ENCODE measurements around the gene RCN1.

Gene RCN1

GRCh38 chr11:32069361-32070058, 21.4 kb upstream of the RCN1 start:
- H3K9me3 Mint-ChIP-seq: no peaks in the 10 kb centered on the region
- peaks cover 22% of the 10 kb centered on the region for H3K27me3 Mint-ChIP-seq
- no peak overlapping the region for H3K4me3 Mint-ChIP-seq
- no peaks in the 10 kb centered on the region for H3K36me3 Mint-ChIP-seq
- no peaks in the 10 kb centered on the region for H3K4me1 Mint-ChIP-seq
- H3K27ac Mint-ChIP-seq: no peak overlapping the region

- H3K27me3 Mint-ChIP-seq: peaks cover 22% of the 10 kb centered on the region
- H3K4me1 Mint-ChIP-seq: no peaks in the 10 kb centered on the region
- H3K27ac Mint-ChIP-seq: no peak overlapping the region
- H3K4me3 Mint-ChIP-seq: no peak overlapping the region
- no peaks in the 10 kb centered on the region for H3K36me3 Mint-ChIP-seq
- H3K9me3 Mint-ChIP-seq: no peaks in the 10 kb centered on the region
Measured at GRCh38 chr11:32070692-32071091, 20.2 kb upstream of the RCN1 start.

- Mint-ChIP-seq H3K4me1 (no peaks in the 10 kb centered on the region), H3K27me3 (peaks cover 22% of the 10 kb centered on the region), H3K9me3 (no peaks in the 10 kb centered on the region), H3K27ac (no peak overlapping the region), H3K4me3 (no peak overlapping the region), H3K36me3 (no peaks in the 10 kb centered on the region)
Measured at GRCh38 chr11:32071811-32072210, 19.1 kb upstream of the RCN1 start.

GRCh38 chr11:32072872-32073643, 17.8 kb upstream of the RCN1 start:
- Mint-ChIP-seq H3K27ac (no peak overlapping the region), H3K9me3 (no peaks in the 10 kb centered on the region), H3K27me3 (peaks cover 17% of the 10 kb centered on the region), H3K4me1 (no peaks in the 10 kb centered on the region), H3K4me3 (no peak overlapping the region), H3K36me3 (no peaks in the 10 kb centered on the region)

- Mint-ChIP-seq H3K4me3 (no peak overlapping the region), H3K27ac (no peak overlapping the region), H3K27me3 (peaks cover 13% of the 10 kb centered on the region), H3K9me3 (no peaks in the 10 kb centered on the region), H3K36me3 (no peaks in the 10 kb centered on the region), H3K4me1 (no peaks in the 10 kb centered on the region)
Measured at GRCh38 chr11:32073644-32074026, 17.2 kb upstream of the RCN1 start.

- H3K4me1 Mint-ChIP-seq: no peaks in the 10 kb centered on the region
- peaks cover 5% of the 10 kb centered on the region for H3K27me3 Mint-ChIP-seq
- no peak overlapping the region for H3K4me3 Mint-ChIP-seq
Measured at GRCh38 chr11:32079553-32079952, 11.3 kb upstream of the RCN1 start.

GRCh38 chr11:32080361-32080980, 10.4 kb upstream of the RCN1 start:
- Mint-ChIP-seq H3K4me1 (no peaks in the 10 kb centered on the region), H3K4me3 (no peak overlapping the region)

More at GRCh38 chr11:32079553-32079952, 11.3 kb upstream of the RCN1 start:
- Mint-ChIP-seq H3K9me3 (no peaks in the 10 kb centered on the region), H3K27ac (no peak overlapping the region), H3K36me3 (no peaks in the 10 kb centered on the region)

GRCh38 chr11:32081129-32081641, 9.7 kb upstream of the RCN1 start:
- H3K4me3 Mint-ChIP-seq: no peak overlapping the region

More at GRCh38 chr11:32080361-32080980, 10.4 kb upstream of the RCN1 start:
- Mint-ChIP-seq H3K9me3 (no peaks in the 10 kb centered on the region), H3K27ac (no peak overlapping the region), H3K36me3 (no peaks in the 10 kb centered on the region), H3K27me3 (peaks cover 8% of the 10 kb centered on the region)

GRCh38 chr11:32081901-32082300, 9.0 kb upstream of the RCN1 start:
- H3K9me3 Mint-ChIP-seq: no peaks in the 10 kb centered on the region
- H3K4me3 Mint-ChIP-seq: no peak overlapping the region
- H3K27ac Mint-ChIP-seq: no peak overlapping the region
- H3K36me3 Mint-ChIP-seq: no peaks in the 10 kb centered on the region
- H3K4me1 Mint-ChIP-seq: no peaks in the 10 kb centered on the region
- peaks cover 14% of the 10 kb centered on the region for H3K27me3 Mint-ChIP-seq

More at GRCh38 chr11:32081129-32081641, 9.7 kb upstream of the RCN1 start:
- Mint-ChIP-seq H3K36me3 (no peaks in the 10 kb centered on the region), H3K4me1 (no peaks in the 10 kb centered on the region), H3K9me3 (no peaks in the 10 kb centered on the region), H3K27me3 (peaks cover 10% of the 10 kb centered on the region), H3K27ac (no peak overlapping the region)

GRCh38 chr11:32082346-32082986, 8.4 kb upstream of the RCN1 start:
- no peaks in the 10 kb centered on the region for H3K9me3 Mint-ChIP-seq
- H3K4me1 Mint-ChIP-seq: peaks cover 5% of the 10 kb centered on the region
- no peaks in the 10 kb centered on the region for H3K36me3 Mint-ChIP-seq
- H3K27ac Mint-ChIP-seq: no peak overlapping the region
- peaks cover 18% of the 10 kb centered on the region for H3K27me3 Mint-ChIP-seq
- no peak overlapping the region for H3K4me3 Mint-ChIP-seq

- Mint-ChIP-seq H3K4me1 (peaks cover 30% of the 10 kb centered on the region), H3K27me3 (peaks cover 16% of the 10 kb centered on the region), H3K36me3 (no peaks in the 10 kb centered on the region), H3K9me3 (no peaks in the 10 kb centered on the region), H3K4me3 (no peak overlapping the region), H3K27ac (peak overlapping the region; percentile 52)
Measured at GRCh38 chr11:32087597-32087996, 3.3 kb upstream of the RCN1 start.

GRCh38 chr11:32088117-32088941, 2.5 kb upstream of the RCN1 start:
- H3K4me3 Mint-ChIP-seq: peak overlapping the region; percentile 66
- peaks cover 37% of the 10 kb centered on the region for H3K4me1 Mint-ChIP-seq
- peak overlapping the region; percentile 2 for H3K27ac Mint-ChIP-seq
- peaks cover 3% of the 10 kb centered on the region for H3K36me3 Mint-ChIP-seq
- no peaks in the 10 kb centered on the region for H3K9me3 Mint-ChIP-seq
- H3K27me3 Mint-ChIP-seq: peaks cover 15% of the 10 kb centered on the region

GRCh38 chr11:32092581-32093170, 1.8 kb downstream of the RCN1 start:
- Mint-ChIP-seq H3K9me3 (no peaks in the 10 kb centered on the region), H3K27me3 (no peaks in the 10 kb centered on the region), H3K4me1 (peaks cover 55% of the 10 kb centered on the region), H3K4me3 (peak overlapping the region; percentile 89), H3K36me3 (peaks cover 17% of the 10 kb centered on the region), H3K27ac (peak overlapping the region; percentile 74)

GRCh38 chr11:32094923-32095322, 4.0 kb downstream of the RCN1 start:
- peaks cover 28% of the 10 kb centered on the region for H3K36me3 Mint-ChIP-seq
- H3K27ac Mint-ChIP-seq: no peak overlapping the region
- no peak overlapping the region for H3K4me3 Mint-ChIP-seq
- H3K27me3 Mint-ChIP-seq: no peaks in the 10 kb centered on the region
- H3K4me1 Mint-ChIP-seq: peaks cover 47% of the 10 kb centered on the region
- no peaks in the 10 kb centered on the region for H3K9me3 Mint-ChIP-seq

Measured in activated naive CD4-positive, alpha-beta T cell treated with anti-CD3 and anti-CD28 coated beads, Interleukin-2, amount 50 U/mL, for 24 hours (primary cell).